NCI-H1436 treated with DMSO at 0.1 percent for 48 hours (cell line): ENCODE measurements around the gene OSBPL9.
"Not testable (repeated sequence)": the region's sequence is repeated elsewhere in the genome, so short reads cannot be mapped to it uniquely, and the experiment has no call there.

ENCODE experiments used
- DNase-seq: peaks from one replicate; lab custom pipeline; 2025; lab: John Stamatoyannopoulos, UW

OSBPL9 gene

DNA sequence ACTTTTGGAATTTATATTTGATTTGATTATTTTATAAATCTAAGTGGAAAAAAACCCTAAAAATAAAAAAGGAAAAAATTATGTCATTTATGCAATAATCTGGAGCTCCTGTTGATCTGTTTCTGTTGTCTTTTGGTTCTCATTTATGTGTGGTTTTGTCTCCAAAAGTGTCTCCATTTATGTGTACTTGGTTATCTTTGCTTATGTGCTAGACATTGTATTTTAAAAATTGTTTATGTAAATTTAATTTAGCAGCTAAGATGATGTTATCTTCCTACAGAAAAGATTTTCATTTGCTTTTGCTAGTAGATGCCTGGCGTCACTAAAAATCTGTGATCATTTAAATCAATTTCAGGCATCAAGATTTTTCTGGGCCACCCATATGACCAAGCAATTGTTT lies 95.7 kb downstream of the OSBPL9 start:
- no peak for DNase-seq

DNA sequence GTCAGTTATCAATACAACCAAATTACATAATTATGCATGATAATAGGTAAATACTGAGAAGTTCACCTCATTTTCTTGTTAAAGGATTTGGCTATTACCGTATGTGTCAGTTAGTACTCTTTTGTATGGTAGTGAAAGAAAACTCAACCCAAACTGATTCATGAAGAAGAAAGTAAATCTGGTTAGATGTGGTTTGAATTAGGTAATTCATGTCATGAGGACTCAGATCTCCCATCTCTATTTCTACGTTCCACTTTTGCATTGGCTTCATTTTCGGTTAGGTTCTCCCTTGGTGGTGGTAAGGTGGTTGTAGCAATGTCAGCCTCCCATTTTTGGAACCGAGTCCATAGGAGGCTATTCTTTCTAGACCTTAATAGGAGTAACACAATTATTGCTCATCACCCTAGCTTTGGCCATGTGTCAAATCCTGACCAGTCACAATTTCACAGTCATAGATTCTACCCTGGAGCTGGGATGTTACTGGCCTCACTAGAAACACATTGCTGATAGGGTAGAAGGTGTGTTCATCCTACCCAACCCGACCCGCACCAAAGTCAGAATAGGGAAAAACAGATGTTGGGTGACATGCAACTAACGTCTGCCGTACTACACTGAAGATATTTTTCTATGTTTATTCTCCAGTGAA lies 97.6 kb downstream of the OSBPL9 start:
- DNase-seq, result no peak

DNA sequence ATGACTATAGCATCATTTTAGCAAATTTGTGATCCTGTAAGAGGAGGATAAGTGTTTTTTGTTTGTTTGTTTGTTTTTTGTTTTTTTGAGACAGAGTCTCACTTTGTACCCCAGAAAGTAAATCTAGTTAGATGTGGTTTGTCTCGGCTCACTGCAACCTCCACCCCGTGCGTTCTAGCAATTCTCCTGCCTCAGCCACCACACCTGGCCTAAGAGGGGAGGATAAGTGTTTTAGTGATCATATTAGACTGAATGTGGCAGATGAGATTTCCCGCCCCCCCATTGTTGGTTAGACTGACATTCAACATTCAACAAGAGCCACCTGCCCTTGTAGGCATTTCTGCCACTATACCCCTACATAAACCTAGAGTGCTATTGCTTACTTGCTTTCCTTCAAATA lies 98.5 kb downstream of the OSBPL9 start:
- no peak for DNase-seq

DNA sequence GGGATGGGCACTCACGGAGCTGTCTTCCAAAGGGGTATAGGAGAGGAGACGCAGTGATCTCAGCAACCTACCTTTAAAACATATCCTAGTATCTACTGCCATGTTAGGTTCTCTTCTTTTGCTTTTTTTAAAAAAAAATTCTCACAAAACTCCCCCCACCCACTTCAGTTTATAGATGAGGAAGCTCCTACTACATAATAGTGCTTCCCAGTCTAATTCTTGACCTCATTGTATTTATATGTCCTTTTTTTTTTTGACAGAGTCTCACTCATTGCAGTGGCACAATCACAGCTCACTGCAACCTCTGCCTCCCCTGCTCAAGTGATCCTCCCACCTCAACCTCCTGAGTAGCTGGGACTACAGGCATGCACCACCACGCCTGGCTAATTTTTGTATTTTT lies 99.9 kb downstream of the OSBPL9 start:
- DNase-seq, result no peak

DNA sequence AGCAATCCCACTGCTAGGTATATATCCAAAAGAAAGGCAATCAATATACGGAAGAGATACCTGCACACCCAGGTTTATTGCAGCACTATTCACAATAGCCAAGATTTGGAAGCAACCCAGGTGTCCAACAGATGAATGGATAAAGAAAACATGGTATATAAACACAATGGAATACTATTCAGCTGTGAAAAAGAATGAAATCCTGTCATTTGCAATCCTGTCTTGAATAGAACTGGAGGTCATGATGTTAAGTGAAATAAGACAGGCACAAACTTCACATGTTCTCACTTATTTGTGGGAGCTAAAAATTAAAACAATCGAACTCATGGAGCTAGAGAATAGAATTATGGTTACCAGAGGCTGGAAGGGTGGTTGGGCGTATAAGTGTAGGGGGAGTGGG lies 101.0 kb downstream of the OSBPL9 start:
- no peak for DNase-seq

DNA sequence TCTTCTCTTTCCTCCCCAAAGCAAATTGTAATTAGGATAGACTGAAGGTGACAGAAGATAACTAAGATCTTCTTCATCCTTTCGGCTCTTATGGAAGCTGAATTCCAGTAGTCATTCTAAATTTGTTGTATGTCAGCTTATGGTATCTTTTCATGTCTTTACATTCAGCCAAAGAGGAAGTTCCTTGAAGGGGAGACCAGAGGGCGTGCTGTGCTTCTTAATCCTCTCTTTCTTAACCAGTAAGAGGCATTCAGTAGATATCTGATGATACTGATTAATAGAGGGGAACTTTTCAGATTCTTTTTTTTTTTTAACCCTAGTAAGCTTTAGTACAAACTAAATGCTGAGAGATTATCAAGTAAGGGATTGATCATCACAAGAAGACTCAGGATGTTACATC lies 102.3 kb downstream of the OSBPL9 start:
- no peak for DNase-seq

DNA sequence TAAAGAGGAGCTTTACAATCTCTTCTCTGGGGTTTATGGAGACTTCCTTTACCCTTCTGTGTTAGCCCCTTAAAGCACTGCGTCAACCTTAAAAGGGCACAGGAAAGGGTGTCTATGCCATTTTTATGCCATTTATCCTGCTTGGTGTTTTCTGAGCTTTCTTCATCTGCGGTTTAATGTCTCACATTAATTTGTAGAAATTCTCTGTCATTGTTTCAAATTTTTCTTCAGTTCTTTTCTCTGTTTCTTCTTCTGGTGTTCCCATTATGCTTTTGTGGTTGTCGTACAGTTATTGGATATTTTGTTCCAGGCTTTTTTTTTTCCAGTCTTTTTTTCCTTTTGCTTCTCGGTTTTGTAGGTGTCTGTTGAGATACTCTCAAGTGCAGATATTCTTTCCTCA lies 107.9 kb downstream of the OSBPL9 start:
- DNase-seq, result no peak

DNA sequence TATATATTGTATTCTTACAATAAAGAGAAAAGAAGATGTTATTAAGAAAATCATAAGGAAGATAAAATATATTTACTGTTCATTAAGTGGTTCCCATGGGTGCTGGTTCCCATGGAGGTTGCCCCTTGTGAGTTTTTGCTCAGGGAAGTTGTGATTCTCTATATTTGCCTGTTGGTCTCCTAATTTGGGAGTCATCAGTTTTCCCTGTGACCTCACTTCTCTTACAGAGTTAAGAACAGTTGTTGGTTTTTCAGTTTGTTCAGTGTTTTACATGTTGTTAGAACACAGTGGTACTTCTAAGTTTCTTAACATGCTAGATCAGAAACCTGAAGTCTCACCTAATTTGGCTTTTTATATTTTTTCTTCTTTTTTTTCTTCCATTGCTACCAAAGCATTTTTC lies 109.2 kb downstream of the OSBPL9 start:
- DNase-seq, result no peak

DNA sequence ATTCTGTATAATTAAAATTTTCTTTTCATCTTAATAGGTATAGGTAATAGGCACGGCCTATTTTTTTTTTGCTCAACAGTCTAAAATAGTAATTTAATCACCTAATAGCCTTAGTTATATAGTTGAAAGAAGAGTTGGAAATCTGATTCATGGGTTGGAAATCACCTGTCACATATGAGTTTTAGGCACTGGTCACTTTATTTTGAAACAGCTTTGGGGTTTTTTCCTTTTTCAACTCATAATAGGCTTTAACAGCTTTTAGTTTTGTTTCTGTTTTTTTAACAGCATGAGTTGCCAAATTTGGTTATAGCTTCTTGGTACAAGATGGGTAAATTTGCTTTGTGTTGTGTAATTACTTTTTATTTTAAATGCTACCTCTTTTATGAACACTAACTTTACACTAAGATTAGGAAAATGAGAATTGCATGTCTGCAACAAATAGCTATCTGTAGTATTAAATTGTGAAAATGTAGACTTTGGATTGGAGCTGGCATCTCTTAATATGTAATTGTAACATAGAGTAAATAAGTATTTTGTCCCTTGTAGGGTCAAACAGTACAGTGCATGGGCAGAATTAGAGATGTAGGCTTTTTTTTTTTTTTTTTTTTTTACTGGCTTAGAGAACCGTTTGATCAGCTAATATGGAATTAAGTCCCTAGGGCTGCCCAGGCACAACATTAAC lies 109.8 kb downstream of the OSBPL9 start:
- no peak for DNase-seq

DNA sequence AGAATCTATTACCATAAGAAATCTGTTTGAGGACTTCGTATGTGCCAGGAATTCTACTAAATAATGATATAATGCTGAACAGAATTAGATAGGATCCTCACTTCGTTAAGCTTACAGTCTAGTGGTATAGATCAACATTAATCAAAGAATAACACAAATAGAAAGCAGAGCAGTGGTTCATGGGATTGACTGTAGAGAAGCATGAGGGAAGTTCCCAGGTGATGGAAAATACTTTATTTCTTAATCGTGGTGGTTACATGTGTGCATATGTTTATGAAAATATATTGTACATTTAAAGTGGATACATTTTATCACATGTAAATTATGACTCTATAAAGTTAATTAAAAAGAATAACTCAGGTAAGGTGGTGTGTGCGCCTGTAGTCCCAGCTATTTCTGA lies 110.5 kb downstream of the OSBPL9 start:
- no peak for DNase-seq

DNA sequence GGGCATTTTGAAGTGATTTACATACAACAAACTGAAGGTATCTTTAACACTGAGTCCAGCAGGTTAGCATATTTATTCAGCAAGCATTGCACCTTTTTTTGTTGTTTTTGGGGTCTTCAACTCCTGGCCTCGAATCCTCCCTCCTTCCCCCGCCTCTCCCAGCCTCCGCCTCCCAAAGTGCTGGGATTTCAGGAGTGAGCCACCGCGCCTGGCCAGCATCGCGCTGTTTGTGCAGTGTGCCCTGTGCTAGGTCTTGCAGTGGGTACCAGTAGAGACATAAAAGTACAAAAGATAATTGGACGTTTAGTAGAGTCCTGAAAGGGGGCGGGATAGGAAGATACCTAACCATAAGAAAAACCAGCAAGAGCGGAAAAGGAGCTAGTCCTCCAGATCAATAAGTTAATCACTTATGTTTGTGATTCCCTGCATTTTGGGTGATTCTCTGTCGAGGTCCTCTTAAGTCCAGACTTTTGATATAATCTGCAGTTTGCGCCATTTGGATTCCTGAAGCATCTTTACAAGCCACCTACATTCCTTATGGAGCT lies 111.8 kb downstream of the OSBPL9 start:
- no peak for DNase-seq

DNA sequence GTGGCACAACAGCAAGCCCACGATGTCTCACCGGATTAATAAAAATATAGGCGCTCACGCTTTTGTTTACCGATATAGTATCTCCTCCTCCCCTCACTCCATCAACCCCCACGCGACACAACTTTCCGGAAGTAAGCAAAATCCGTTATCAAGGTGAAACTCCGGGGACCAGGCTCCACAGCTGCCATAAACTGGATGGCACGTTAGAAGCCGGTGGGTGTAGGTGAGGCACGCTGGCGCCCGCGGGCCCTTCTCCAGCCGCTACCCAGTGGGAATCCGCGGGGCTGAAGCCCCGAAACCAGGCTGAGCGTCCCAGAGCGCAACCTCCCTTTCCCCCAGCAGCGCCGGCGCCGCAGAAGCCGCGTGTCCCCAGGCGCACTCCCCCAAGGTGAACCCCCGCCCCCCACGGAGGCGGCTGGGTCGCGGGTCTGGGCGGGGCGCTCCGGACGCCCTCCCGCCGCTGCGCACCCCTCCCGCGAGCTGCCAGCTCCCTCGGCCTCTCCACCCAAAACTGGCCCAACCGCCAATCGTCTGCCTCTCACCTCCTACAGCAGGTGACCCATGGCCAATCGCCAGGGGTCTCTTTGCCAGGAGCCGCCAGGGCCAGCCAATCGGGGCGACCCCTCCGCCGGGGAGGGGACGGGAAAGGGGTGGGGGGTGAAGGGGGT lies 112.4 kb downstream of the OSBPL9 start:
- peak; percentile 80 for DNase-seq

DNA sequence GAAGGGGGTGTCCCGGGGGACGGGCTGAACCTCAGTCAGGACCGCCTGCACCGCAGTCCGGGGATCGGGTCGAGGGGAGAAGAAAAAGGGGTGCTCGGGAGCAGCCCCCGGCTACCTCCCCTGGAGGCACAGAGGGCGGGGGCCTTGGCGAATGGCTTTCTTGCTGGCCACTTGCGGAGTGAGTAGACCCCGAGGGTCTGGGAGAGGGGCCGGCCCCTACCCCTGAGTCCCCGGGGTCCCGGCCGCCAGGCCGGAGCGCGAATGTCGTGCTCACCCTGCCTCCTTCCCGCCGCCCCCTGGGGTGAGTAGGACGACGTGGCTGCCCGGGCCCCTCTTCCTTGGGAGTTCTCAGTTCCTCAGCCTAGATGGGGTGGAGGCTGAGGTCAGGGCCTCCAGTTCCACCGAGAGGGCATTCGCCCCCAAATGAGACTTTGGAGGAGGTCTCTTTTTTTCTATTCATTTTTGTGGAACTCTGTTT lies 113.0 kb downstream of the OSBPL9 start:
- no peak for DNase-seq

DNA sequence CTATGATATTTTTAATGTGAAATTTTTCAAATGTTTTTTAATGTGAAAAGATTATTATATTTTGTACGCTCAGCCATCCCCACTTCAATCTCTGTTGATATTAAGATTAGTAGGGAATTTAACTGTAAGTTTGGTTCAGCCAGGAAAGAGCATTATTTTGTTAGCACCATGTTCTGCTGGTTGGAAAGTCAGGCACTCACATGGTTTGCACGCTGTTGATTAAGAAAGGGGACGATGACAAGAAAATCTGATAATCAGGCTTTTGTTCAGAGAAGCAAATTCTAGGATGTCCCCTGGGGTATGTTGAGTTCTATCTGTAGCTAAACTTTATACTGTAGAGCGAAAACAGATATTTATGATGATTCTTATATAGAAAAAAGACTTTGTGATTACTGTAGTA lies 115.1 kb downstream of the OSBPL9 start:
- no peak for DNase-seq

DNA sequence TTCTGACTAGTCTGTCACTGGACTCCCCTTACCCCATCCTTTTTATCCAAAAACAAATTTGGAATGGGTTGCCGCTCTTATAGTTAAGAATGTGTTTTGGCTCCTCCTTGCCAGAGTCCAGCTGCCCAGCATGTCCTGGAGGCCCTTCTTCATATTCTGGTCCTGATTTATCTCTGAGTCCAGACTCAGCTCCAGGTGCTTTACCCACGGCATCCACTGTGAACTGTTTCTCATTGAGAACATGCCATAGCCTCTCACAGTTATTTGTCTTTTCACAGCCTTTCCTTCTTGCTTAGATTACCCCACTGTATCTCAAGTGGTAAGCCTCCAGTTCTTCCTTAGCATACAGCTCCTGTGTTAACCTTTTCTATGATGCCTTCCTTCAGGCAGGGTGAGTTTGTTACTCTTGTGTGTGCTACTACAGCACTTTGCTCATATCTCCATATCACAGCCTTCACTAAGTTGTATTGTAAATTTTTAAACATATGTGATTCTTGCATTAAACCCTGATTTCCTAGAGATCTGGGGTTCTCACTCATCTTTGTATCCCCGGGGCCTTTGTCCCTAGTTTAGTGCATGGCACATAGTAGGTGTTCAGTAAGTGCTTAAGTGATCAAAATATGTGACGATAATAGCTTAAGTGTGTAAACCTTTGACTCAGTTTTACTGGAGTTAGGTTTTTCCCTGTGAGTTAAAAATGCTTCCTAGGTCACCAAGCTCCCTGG lies 116.0 kb downstream of the OSBPL9 start:
- DNase-seq, result no peak

DNA sequence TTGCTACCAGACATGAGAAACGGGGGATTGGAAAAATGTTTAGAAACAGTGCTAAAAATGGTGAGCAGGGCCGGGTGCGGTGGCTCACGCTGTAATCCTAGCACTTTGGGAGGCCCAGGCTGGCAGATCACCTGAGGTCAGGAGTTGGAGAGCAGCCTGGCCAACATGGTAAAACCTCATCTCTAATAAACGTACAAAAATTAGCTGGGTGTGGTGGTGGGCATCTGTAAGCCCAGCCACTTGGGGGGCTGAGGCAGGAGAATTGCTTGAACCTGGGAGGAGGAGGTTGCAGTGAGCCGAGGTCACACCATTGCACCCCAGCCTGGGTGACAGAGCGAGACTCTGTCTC lies 116.5 kb downstream of the OSBPL9 start:
- not testable (repeated sequence) for DNase-seq

DNA sequence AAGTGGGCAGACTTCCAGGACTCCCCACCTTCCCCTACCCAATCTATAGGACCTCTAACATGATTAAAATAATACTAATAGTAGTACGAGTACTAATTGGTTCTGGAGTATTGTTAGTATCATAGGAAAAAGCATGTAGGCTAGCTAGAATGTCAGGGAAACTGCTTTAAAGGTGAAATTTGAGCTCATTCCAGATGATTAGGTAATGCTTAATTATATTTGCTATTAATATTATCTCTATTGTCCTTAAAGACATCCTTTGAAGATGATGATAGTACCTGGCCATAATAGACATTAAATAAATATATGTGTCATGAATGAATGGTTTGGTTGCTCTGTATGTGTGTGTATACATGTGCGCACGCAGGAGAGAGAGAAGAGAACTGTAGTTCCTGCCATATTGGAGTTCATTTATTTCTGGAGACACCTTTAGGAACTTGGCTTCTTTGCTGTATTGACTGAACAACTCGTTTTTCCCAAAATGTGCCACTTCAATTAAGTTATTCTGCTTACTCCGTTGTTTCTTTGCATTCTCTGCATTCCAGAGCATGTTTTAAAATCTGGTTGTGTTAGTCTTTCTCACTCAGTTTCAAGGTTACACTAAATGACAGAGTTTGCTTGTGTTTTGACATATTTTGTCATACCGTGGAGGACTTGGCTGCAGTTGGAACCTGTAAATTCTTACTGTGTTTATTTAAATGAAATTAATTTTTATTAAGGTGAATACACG lies 117.1 kb downstream of the OSBPL9 start:
- DNase-seq, result no peak

DNA sequence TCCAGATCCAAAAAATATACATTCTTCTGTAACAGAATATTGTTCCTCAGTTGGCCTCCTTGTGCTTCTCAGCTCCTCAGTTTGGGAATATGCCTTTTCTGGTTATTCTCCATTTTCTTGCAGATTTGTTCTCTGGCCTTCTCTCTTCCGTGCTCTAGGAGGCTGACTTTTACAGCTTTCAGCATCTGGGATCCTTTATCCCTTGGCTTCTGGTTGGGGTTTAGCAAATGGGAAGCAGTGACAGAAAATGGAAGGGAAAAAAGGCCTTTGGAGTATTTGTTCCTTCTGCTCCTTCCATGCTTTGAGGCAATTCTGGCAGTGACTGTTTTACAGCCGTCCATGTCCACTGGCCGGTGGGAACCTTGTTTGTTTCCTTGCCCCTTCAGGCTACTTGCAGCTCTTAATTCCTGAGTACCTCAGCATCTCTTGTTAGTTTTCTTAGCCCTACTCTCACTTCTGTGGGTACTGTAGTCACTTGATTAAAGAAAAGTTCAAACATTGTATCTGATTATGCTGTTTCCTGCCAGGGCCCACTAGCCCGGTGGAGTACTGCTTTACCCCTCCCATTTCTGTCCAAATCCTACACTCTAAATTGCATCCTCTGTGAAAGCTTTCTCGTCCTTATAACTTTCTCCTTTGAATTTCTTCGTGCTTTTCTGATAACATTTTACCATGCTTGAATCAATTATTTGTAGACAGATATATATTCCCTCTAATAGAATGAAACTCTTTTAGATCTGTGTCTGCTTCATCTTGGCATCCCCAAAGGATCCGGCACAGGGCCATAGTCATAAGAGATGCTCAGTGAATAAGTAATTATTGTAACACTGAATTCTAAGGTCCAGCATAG lies 118.2 kb downstream of the OSBPL9 start:
- DNase-seq, result no peak

DNA sequence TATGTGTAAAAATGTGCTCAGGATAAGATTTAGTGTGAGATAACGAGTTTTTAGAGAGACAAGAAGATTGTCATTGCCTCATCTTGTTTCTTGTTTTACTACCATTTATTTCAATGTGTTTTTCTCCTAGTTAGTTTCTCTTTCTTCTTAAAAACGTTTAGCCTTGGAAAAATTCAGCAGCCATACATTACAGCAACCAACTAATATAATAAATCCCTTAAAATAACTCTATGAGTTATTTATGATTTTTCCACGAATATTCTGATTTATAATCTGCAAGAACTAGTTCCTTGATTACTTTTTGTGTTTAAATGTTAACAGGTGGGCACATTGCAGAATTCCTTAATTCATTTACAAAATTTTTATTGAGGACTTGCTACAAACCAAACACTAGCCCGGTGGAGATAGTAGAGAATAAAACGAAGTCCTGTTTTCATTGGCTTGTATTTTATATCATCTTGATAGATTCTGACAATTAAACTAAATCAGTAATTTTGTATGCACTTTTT lies 118.9 kb downstream of the OSBPL9 start:
- DNase-seq, result no peak

DNA sequence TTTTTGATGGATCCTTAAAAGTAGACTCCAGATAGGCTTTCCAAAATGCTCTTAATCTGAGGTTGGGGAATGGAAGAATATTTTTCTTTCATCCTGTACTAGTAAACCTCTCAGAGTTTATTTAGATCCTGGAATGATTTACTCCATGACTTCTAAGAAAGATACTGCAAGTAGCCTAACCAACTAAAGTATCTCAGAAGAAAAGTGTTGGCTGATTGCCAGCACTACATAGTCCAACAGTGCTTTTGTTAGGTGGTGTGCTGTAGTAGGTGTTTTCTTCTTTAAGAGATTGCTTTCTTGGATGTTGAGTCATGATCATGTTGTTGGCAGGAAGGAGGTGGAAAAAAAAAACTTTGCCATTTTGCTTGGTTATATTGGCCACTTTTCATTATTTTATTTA lies 119.8 kb downstream of the OSBPL9 start:
- no peak for DNase-seq

DNA sequence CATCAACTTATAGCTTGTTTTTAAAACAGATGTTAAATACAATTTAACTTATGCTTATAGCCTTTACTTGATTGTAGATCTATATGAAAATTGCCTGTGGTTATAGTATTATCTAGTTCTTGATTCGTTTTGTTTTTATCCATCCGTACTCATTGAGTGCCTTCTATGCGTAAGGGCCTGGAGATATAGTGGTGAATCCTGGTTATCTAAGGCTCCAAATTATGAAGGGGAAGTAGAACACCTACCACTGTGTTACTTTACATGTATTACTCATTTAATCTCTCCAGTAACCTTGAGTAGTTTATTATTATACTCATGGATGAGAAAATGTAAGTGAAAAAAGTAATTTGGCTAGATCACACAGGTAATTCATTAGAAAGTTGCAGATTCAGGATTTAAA lies 121.8 kb downstream of the OSBPL9 start:
- DNase-seq, result no peak
